ENCODE measurements around the gene AXDND1. TPM values are rescaled to one million over a fixed set of nuclear protein-coding genes. Genes with fewer than 3 reads are reported as not detected.
"Not testable (repeated sequence)": the region's sequence is repeated elsewhere in the genome, so short reads cannot be mapped to it uniquely, and the experiment has no call there.

The AXDND1 gene
- total RNA-seq, 2 donors from 2014 or later = 0.43 to 0.44 TPM

GRCh38 chr1:179337942-179338560 lies 27.7 kb upstream of the AXDND1 start:
- no peak for DNase-seq

GRCh38 chr1:179340918-179341317 lies 24.9 kb upstream of the AXDND1 start:
- no peaks in the 10 kb centered on the region for H3K4me1 Mint-ChIP-seq (ENCODE audit: low read depth)

More at GRCh38 chr1:179337942-179338560, 27.7 kb upstream of the AXDND1 start:
- Mint-ChIP-seq H3K4me1 (ENCODE audit: low read depth) (peaks cover 9% of the 10 kb centered on the region), H3K27ac (peak overlapping the region; percentile 8), H3K36me3 (ENCODE audit: insufficient read depth in 2 of 2) (peaks cover 10 to 16% of the 10 kb centered on the region in 2 donors), H3K9me3 (no peaks in the 10 kb centered on the region), H3K27me3 (ENCODE audit: low read depth) (no peaks in the 10 kb centered on the region), H3K4me3 (no peak overlapping the region)
- no peak for ATAC-seq (replicated peaks in 1 of 2)

GRCh38 chr1:179341943-179342547 lies 23.7 kb upstream of the AXDND1 start:
- Mint-ChIP-seq H3K27ac (peak overlapping the region; percentile 90), H3K27me3 (ENCODE audit: low read depth) (no peaks in the 10 kb centered on the region), H3K4me3 (no peak overlapping the region), H3K36me3 (ENCODE audit: insufficient read depth in 2 of 2) (peaks cover 7 to 25% of the 10 kb centered on the region in 2 donors), H3K9me3 (no peaks in the 10 kb centered on the region), H3K4me1 (ENCODE audit: low read depth) (no peaks in the 10 kb centered on the region)
- DNase-seq (no peak), ATAC-seq (replicated peaks in 1 of 2) (no peak)

More at GRCh38 chr1:179340918-179341317, 24.9 kb upstream of the AXDND1 start:
- Mint-ChIP-seq H3K36me3 (ENCODE audit: insufficient read depth in 2 of 2) (peaks cover 7 to 25% of the 10 kb centered on the region in 2 donors), H3K27me3 (ENCODE audit: low read depth) (no peaks in the 10 kb centered on the region), H3K27ac (no peak overlapping the region), H3K4me3 (no peak overlapping the region), H3K9me3 (no peaks in the 10 kb centered on the region)
- DNase-seq (no peak), ATAC-seq (replicated peaks in 1 of 2) (no peak)

- no peaks in the 10 kb centered on the region for H3K9me3 Mint-ChIP-seq
- no peaks in the 10 kb centered on the region for H3K27me3 Mint-ChIP-seq (ENCODE audit: low read depth)
- H3K4me3 Mint-ChIP-seq = no peak overlapping the region
- H3K4me1 Mint-ChIP-seq (ENCODE audit: low read depth) = no peaks in the 10 kb centered on the region
- no peak overlapping the region for H3K27ac Mint-ChIP-seq
- DNase-seq = no peak
- ATAC-seq (replicated peaks in 1 of 2) = no peak
- peaks cover 8 to 23% of the 10 kb centered on the region in 2 donors for H3K36me3 Mint-ChIP-seq (ENCODE audit: insufficient read depth in 2 of 2)
Measured at GRCh38 chr1:179342740-179343404, 22.9 kb upstream of the AXDND1 start.

GRCh38 chr1:179351281-179351680 lies 14.5 kb upstream of the AXDND1 start:
- DNase-seq (no peak), ATAC-seq (replicated peaks in 1 of 2) (no peak)
- Mint-ChIP-seq H3K27me3 (ENCODE audit: low read depth) (no peaks in the 10 kb centered on the region), H3K4me1 (ENCODE audit: low read depth) (no peaks in the 10 kb centered on the region), H3K9me3 (no peaks in the 10 kb centered on the region), H3K36me3 (ENCODE audit: insufficient read depth in 2 of 2) (peaks cover 5 to 11% of the 10 kb centered on the region in 2 donors), H3K27ac (no peak overlapping the region), H3K4me3 (no peak overlapping the region)

GRCh38 chr1:179352236-179352635 lies 13.5 kb upstream of the AXDND1 start:
- ATAC-seq (replicated peaks in 1 of 2) (no peak), DNase-seq (no peak)
- Mint-ChIP-seq H3K27me3 (ENCODE audit: low read depth) (no peaks in the 10 kb centered on the region), H3K4me3 (no peak overlapping the region), H3K27ac (no peak overlapping the region), H3K36me3 (ENCODE audit: insufficient read depth in 2 of 2) (peaks cover 5 to 11% of the 10 kb centered on the region in 2 donors), H3K9me3 (no peaks in the 10 kb centered on the region), H3K4me1 (ENCODE audit: low read depth) (no peaks in the 10 kb centered on the region)

GRCh38 chr1:179353546-179353945 lies 12.2 kb upstream of the AXDND1 start:
- no peaks in the 10 kb centered on the region for H3K27me3 Mint-ChIP-seq (ENCODE audit: low read depth)
- H3K36me3 Mint-ChIP-seq (ENCODE audit: insufficient read depth in 2 of 2) = peaks cover 4 to 11% of the 10 kb centered on the region in 2 donors
- H3K4me3 Mint-ChIP-seq = no peak overlapping the region
- DNase-seq (no peak), ATAC-seq (replicated peaks in 1 of 2) (no peak)
- H3K27ac Mint-ChIP-seq = no peak overlapping the region
- no peaks in the 10 kb centered on the region for H3K9me3 Mint-ChIP-seq
- H3K4me1 Mint-ChIP-seq (ENCODE audit: low read depth) = no peaks in the 10 kb centered on the region

GRCh38 chr1:179361631-179362030 lies 4.1 kb upstream of the AXDND1 start:
- H3K27ac Mint-ChIP-seq = not testable (repeated sequence)

GRCh38 chr1:179366093-179366800 lies 476 bp downstream of the AXDND1 start:
- ATAC-seq (replicated peaks in 1 of 2) (no peak), DNase-seq (peak in 1 of 2 donors; percentile 8)
- peaks cover 25% of the 10 kb centered on the region for H3K4me1 Mint-ChIP-seq (ENCODE audit: low read depth)
- H3K36me3 Mint-ChIP-seq (ENCODE audit: insufficient read depth in 2 of 2) = no peaks in the 10 kb centered on the region
- peaks cover 9% of the 10 kb centered on the region for H3K27me3 Mint-ChIP-seq (ENCODE audit: low read depth)
- H3K27ac Mint-ChIP-seq = peak overlapping the region; percentile 96
- H3K9me3 Mint-ChIP-seq = no peaks in the 10 kb centered on the region
- peak overlapping the region; percentile 94 to 95 for H3K4me3 Mint-ChIP-seq

More at GRCh38 chr1:179361631-179362030, 4.1 kb upstream of the AXDND1 start:
- H3K27me3 Mint-ChIP-seq (ENCODE audit: low read depth); H3K4me3 Mint-ChIP-seq; DNase-seq; H3K9me3 Mint-ChIP-seq; ATAC-seq (replicated peaks in 1 of 2); H3K36me3 Mint-ChIP-seq (ENCODE audit: insufficient read depth in 2 of 2): not testable (repeated sequence)
- peaks cover 10% of the 10 kb centered on the region for H3K4me1 Mint-ChIP-seq (ENCODE audit: low read depth)

- H3K27me3 Mint-ChIP-seq (ENCODE audit: low read depth) = peaks cover 13% of the 10 kb centered on the region
- no peak for ATAC-seq (replicated peaks in 1 of 2)
- H3K9me3 Mint-ChIP-seq = no peaks in the 10 kb centered on the region
- no peak overlapping the region for H3K27ac Mint-ChIP-seq
- H3K4me1 Mint-ChIP-seq (ENCODE audit: low read depth) = peaks cover 25% of the 10 kb centered on the region
- H3K36me3 Mint-ChIP-seq (ENCODE audit: insufficient read depth in 2 of 2) = no peaks in the 10 kb centered on the region
- DNase-seq = peak; percentile 24 to 47
- H3K4me3 Mint-ChIP-seq = no peak overlapping the region
Measured at GRCh38 chr1:179369751-179370341, 4.1 kb downstream of the AXDND1 start.

GRCh38 chr1:179372160-179372559 lies 6.4 kb downstream of the AXDND1 start:
- Mint-ChIP-seq H3K27me3 (ENCODE audit: low read depth) (peaks cover 13% of the 10 kb centered on the region), H3K27ac (peak overlapping the region; percentile 15), H3K4me3 (no peak overlapping the region), H3K9me3 (no peaks in the 10 kb centered on the region), H3K36me3 (ENCODE audit: insufficient read depth in 2 of 2) (no peaks in the 10 kb centered on the region), H3K4me1 (ENCODE audit: low read depth) (peaks cover 14% of the 10 kb centered on the region)
- DNase-seq (no peak), ATAC-seq (replicated peaks in 1 of 2) (no peak)

- H3K27ac Mint-ChIP-seq = no peak overlapping the region
- H3K36me3 Mint-ChIP-seq (ENCODE audit: insufficient read depth in 2 of 2) = no peaks in the 10 kb centered on the region
- no peaks in the 10 kb centered on the region for H3K4me1 Mint-ChIP-seq (ENCODE audit: low read depth)
- peaks cover 4% of the 10 kb centered on the region for H3K27me3 Mint-ChIP-seq (ENCODE audit: low read depth)
- H3K4me3 Mint-ChIP-seq = no peak overlapping the region
- DNase-seq = no peak
- H3K9me3 Mint-ChIP-seq = no peaks in the 10 kb centered on the region
- ATAC-seq (replicated peaks in 1 of 2) = no peak
Measured at GRCh38 chr1:179376223-179376622, 10.5 kb downstream of the AXDND1 start.

GRCh38 chr1:179380299-179380698 lies 14.5 kb downstream of the AXDND1 start:
- Mint-ChIP-seq H3K4me1 (ENCODE audit: low read depth) (no peaks in the 10 kb centered on the region), H3K27ac (no peak overlapping the region), H3K9me3 (no peaks in the 10 kb centered on the region), H3K27me3 (ENCODE audit: low read depth) (no peaks in the 10 kb centered on the region), H3K36me3 (ENCODE audit: insufficient read depth in 2 of 2) (no peaks in the 10 kb centered on the region), H3K4me3 (no peak overlapping the region)
- DNase-seq = no peak
- no peak for ATAC-seq (replicated peaks in 1 of 2)

All from activated T-cell treated with anti-CD3 and anti-CD28 coated beads, Interleukin-2, amount 50 U/mL, for 72 hours (primary cell).